HepG2 (cell line): Measurements from ENCODE around the gene GLB1L3.
"Not testable (repeated sequence)": the region's sequence is repeated elsewhere in the genome, so short reads cannot be mapped to it uniquely, and the experiment has no call there.

Experiments
- SP2 ChIP-seq: sonication (generic); formaldehyde crosslinking; IDR thresholded peaks from 2 replicates; pipeline ENCODE4 v1.5.1; 2020; ENCODE audit warnings: mild to moderate bottlenecking, missing genetic modification reagents
- YY1 ChIP-seq: IDR thresholded peaks from 2 replicates; pipeline ENCODE4 v1.6.1; 2011; ENCODE audit warnings: low read length, low read depth, moderate library complexity, mild to moderate bottlenecking; ENCODE audit not compliant: insufficient read depth, insufficient replicate concordance

DNA sequence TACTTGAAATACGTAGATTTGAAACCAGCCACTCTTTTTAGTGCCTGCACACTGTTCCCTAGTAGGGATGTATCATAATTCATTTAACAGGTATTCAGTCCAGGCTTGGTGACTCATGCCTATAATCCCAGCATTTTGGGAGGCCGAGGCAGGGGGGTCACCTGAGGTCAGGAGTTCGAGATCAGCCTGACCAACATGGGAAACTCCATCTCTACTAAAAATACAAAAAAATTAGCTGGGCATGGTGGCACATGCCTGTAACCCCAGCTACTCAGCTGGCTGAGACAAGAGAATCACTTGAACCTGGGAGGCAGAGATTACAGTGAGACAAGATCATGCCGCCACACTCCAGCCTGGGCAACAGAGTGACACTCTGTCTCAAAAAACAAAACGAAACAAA lies 8.2 kb downstream of the GLB1L3 start:
- TF ChIP-seq SP2 (CRISPR knock-in tag); YY1: not testable (repeated sequence)
